ENCODE results near the gene RBM38.

Gene RBM38

GRCh38 chr20:57397693-57398108 lies 6.5 kb downstream of the RBM38 start:
- WGBS: 95% methylated on average over 12 of the region's 13 CpGs
- Histone ChIP-seq H3K9me3 (ENCODE audit: control insufficient read depth, low read length) (no peaks in the 10 kb centered on the region), H2BK12ac (ENCODE audit: low read length in 2 of 2) (no peak overlapping the region), H2BK120ac (ENCODE audit: low read depth, low read length) (no peak overlapping the region), H3K27me3 (ENCODE audit: control insufficient read depth in 1 of 2, insufficient read depth in 1 of 2, low read length in 2 of 2) (no peaks in the 10 kb centered on the region), H2AK5ac (ENCODE audit: low read length, severe bottlenecking) (peak overlapping the region; percentile 36), H3K4me3 (ENCODE audit: insufficient read depth in 1 of 2, low read depth in 1 of 2, low read length in 2 of 2) (no peak overlapping the region), H3K27ac (ENCODE audit: low read length, poor library complexity, severe bottlenecking) (no peak overlapping the region), H3K4me2 (ENCODE audit: low read length, poor library complexity, severe bottlenecking) (no peak overlapping the region), H3K14ac (ENCODE audit: low read length in 2 of 2) (peak overlapping the region in 1 of 2 experiments; percentile 60), H2AFZ (ENCODE audit: low read depth, low read length) (no peak overlapping the region), H3K4ac (ENCODE audit: low read depth in 1 of 2, low read length in 2 of 2) (no peak overlapping the region), H3K9ac (ENCODE audit: low read length) (no peak overlapping the region), H3K23ac (ENCODE audit: low read length in 2 of 2) (no peak overlapping the region), H3K18ac (ENCODE audit: low read depth in 1 of 2, low read length in 2 of 2) (no peak overlapping the region), H2BK15ac (ENCODE audit: low read depth, poor library complexity, severe bottlenecking) (no peak overlapping the region), H3K79me1 (replicated peaks; ENCODE audit: low read length, poor library complexity, severe bottlenecking) (peaks cover 47% of the 10 kb centered on the region), H3K36me3 (ENCODE audit: control insufficient read depth in 1 of 2, insufficient read depth in 2 of 2, low read depth in 1 of 2, low read length in 2 of 2) (peaks cover 35 to 96% of the 10 kb centered on the region in 2 experiments), H2BK5ac (ENCODE audit: low read depth, low read length, poor library complexity, severe bottlenecking) (no peak overlapping the region), H4K91ac (ENCODE audit: low read length) (peak overlapping the region; percentile 58), H4K8ac (ENCODE audit: low read length) (no peak overlapping the region), H3K4me1 (ENCODE audit: control insufficient read depth, insufficient read depth, low read depth, low read length) (peaks cover 80% of the 10 kb centered on the region)
- no peak for DNase-seq

DNA sequence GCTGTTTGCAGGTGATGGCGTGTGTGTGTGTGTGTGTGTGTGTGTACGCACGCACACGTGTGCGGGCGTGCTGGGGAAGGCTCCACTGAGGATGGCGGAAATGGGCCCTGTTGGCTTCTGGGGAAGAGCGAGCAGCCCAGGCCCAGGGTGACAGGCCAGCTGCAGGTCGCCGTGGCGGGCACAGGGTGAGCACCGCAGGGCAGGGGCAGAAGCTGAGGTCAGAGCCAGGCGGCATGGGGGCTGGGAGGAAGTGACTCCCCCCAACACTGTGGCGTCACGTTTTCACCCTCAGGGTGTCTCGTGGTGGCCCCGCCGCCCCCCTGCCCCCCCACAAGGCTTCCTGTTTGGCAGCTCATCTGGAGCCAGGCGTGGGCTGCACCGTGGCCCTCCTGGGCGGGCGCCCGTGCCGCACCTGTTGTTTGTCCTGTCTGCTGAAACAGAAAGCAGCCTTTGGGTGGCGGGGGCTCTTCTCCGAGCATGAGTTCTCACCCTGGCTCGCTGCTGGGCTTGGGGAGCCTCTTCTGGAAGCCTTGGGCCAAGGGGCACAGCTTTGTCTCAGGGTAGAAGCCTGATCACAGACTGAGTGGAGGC lies 7.1 kb downstream of the RBM38 start:
- H3K14ac ChIP-seq (ENCODE audit: low read length in 2 of 2): no peak overlapping the region
- peak overlapping the region; percentile 43 for H2AK5ac ChIP-seq (ENCODE audit: low read length, severe bottlenecking)
- H3K4me1 ChIP-seq (ENCODE audit: control insufficient read depth, insufficient read depth, low read depth, low read length): peaks cover 74% of the 10 kb centered on the region
- H3K79me1 ChIP-seq (replicated peaks; ENCODE audit: low read length, poor library complexity, severe bottlenecking): peaks cover 52% of the 10 kb centered on the region
- H2BK120ac ChIP-seq (ENCODE audit: low read depth, low read length): no peak overlapping the region
- H2BK12ac ChIP-seq (ENCODE audit: low read length in 2 of 2): no peak overlapping the region
- no peak overlapping the region for H2BK15ac ChIP-seq (ENCODE audit: low read depth, poor library complexity, severe bottlenecking)
- H4K91ac ChIP-seq (ENCODE audit: low read length): no peak overlapping the region
- H3K4me2 ChIP-seq (ENCODE audit: low read length, poor library complexity, severe bottlenecking): no peak overlapping the region
- no peak overlapping the region for H3K4ac ChIP-seq (ENCODE audit: low read depth in 1 of 2, low read length in 2 of 2)
- H3K36me3 ChIP-seq (ENCODE audit: control insufficient read depth in 1 of 2, insufficient read depth in 2 of 2, low read depth in 1 of 2, low read length in 2 of 2): peaks cover 39 to 96% of the 10 kb centered on the region in 2 experiments
- H3K27ac ChIP-seq (ENCODE audit: low read length, poor library complexity, severe bottlenecking): no peak overlapping the region
- WGBS: 89% methylated on average over 27 of the region's 27 CpGs
- no peak overlapping the region for H2AFZ ChIP-seq (ENCODE audit: low read depth, low read length)
- no peak overlapping the region for H2BK5ac ChIP-seq (ENCODE audit: low read depth, low read length, poor library complexity, severe bottlenecking)
- no peak for DNase-seq
- H3K23ac ChIP-seq (ENCODE audit: low read length in 2 of 2): no peak overlapping the region
- H3K4me3 ChIP-seq (ENCODE audit: insufficient read depth in 1 of 2, low read depth in 1 of 2, low read length in 2 of 2): no peak overlapping the region
- H3K27me3 ChIP-seq (ENCODE audit: control insufficient read depth in 1 of 2, insufficient read depth in 1 of 2, low read length in 2 of 2): no peaks in the 10 kb centered on the region
- no peak overlapping the region for H3K18ac ChIP-seq (ENCODE audit: low read depth in 1 of 2, low read length in 2 of 2)
- H3K9ac ChIP-seq (ENCODE audit: low read length): no peak overlapping the region
- no peak overlapping the region for H4K8ac ChIP-seq (ENCODE audit: low read length)
- no peaks in the 10 kb centered on the region for H3K9me3 ChIP-seq (ENCODE audit: control insufficient read depth, low read length)

- Histone ChIP-seq H3K14ac (ENCODE audit: low read length in 2 of 2) (no peak overlapping the region), H2BK5ac (ENCODE audit: low read depth, low read length, poor library complexity, severe bottlenecking) (no peak overlapping the region), H3K4me1 (ENCODE audit: control insufficient read depth, insufficient read depth, low read depth, low read length) (peaks cover 68% of the 10 kb centered on the region), H3K9ac (ENCODE audit: low read length) (peak overlapping the region; percentile 14), H3K27me3 (ENCODE audit: control insufficient read depth in 1 of 2, insufficient read depth in 1 of 2, low read length in 2 of 2) (no peaks in the 10 kb centered on the region), H3K23ac (ENCODE audit: low read length in 2 of 2) (no peak overlapping the region), H3K4ac (ENCODE audit: low read depth in 1 of 2, low read length in 2 of 2) (no peak overlapping the region), H2BK15ac (ENCODE audit: low read depth, poor library complexity, severe bottlenecking) (no peak overlapping the region), H3K18ac (ENCODE audit: low read depth in 1 of 2, low read length in 2 of 2) (no peak overlapping the region), H2AK5ac (ENCODE audit: low read length, severe bottlenecking) (no peak overlapping the region), H4K91ac (ENCODE audit: low read length) (no peak overlapping the region), H4K8ac (ENCODE audit: low read length) (no peak overlapping the region), H2BK12ac (ENCODE audit: low read length in 2 of 2) (no peak overlapping the region), H2BK120ac (ENCODE audit: low read depth, low read length) (no peak overlapping the region), H3K79me1 (replicated peaks; ENCODE audit: low read length, poor library complexity, severe bottlenecking) (peaks cover 52% of the 10 kb centered on the region), H3K9me3 (ENCODE audit: control insufficient read depth, low read length) (no peaks in the 10 kb centered on the region), H2AFZ (ENCODE audit: low read depth, low read length) (no peak overlapping the region), H3K36me3 (ENCODE audit: control insufficient read depth in 1 of 2, insufficient read depth in 2 of 2, low read depth in 1 of 2, low read length in 2 of 2) (peaks cover 34 to 95% of the 10 kb centered on the region in 2 experiments), H3K4me3 (ENCODE audit: insufficient read depth in 1 of 2, low read depth in 1 of 2, low read length in 2 of 2) (no peak overlapping the region), H3K27ac (ENCODE audit: low read length, poor library complexity, severe bottlenecking) (no peak overlapping the region), H3K4me2 (ENCODE audit: low read length, poor library complexity, severe bottlenecking) (no peak overlapping the region)
- 90% methylated on average over 13 of the region's 13 CpGs for WGBS
- DNase-seq: no peak
These were observed 7.8 kb downstream of the RBM38 start for GRCh38 chr20:57398901-57399535.

DNA sequence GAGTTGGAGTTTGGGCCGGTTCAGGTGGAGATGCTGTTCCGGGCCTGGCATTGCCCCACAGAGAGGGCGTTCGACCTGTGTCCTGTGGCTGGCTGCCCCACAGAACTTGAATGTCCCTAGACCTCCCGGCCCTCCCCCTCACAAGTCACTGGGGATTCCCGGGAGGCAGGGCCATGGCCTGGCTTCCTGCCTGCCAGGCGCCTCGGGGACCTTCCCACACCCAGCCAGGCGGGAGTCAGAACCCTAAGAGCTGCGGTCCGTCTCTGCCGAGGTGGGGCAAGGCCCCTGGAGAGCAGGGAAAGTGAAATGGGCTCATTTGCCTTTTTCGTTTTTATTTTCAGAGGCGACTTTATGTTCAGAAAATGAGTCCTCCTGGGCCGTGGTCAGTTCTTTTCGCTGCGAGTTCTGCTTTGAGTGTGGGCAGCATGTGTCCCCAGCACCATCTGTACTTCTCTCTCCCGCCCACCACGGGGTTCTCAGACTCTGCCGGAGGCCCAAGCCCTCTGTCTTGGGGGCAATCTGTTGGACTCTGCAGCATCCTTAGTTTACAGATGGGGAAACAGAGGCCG lies 8.5 kb downstream of the RBM38 start:
- Histone ChIP-seq H3K4me3 (ENCODE audit: insufficient read depth in 1 of 2, low read depth in 1 of 2, low read length in 2 of 2) (no peak overlapping the region), H2AFZ (ENCODE audit: low read depth, low read length) (no peak overlapping the region), H2BK12ac (ENCODE audit: low read length in 2 of 2) (no peak overlapping the region), H3K36me3 (ENCODE audit: control insufficient read depth in 1 of 2, insufficient read depth in 2 of 2, low read depth in 1 of 2, low read length in 2 of 2) (peaks cover 31 to 95% of the 10 kb centered on the region in 2 experiments), H3K18ac (ENCODE audit: low read depth in 1 of 2, low read length in 2 of 2) (no peak overlapping the region), H2BK15ac (ENCODE audit: low read depth, poor library complexity, severe bottlenecking) (no peak overlapping the region), H3K4ac (ENCODE audit: low read depth in 1 of 2, low read length in 2 of 2) (no peak overlapping the region), H3K9ac (ENCODE audit: low read length) (peak overlapping the region; percentile 14), H2AK5ac (ENCODE audit: low read length, severe bottlenecking) (no peak overlapping the region), H3K79me1 (replicated peaks; ENCODE audit: low read length, poor library complexity, severe bottlenecking) (peaks cover 58% of the 10 kb centered on the region), H3K4me2 (ENCODE audit: low read length, poor library complexity, severe bottlenecking) (no peak overlapping the region), H4K8ac (ENCODE audit: low read length) (no peak overlapping the region), H3K27me3 (ENCODE audit: control insufficient read depth in 1 of 2, insufficient read depth in 1 of 2, low read length in 2 of 2) (no peaks in the 10 kb centered on the region), H3K14ac (ENCODE audit: low read length in 2 of 2) (no peak overlapping the region), H3K27ac (ENCODE audit: low read length, poor library complexity, severe bottlenecking) (no peak overlapping the region), H2BK120ac (ENCODE audit: low read depth, low read length) (no peak overlapping the region), H2BK5ac (ENCODE audit: low read depth, low read length, poor library complexity, severe bottlenecking) (no peak overlapping the region), H3K9me3 (ENCODE audit: control insufficient read depth, low read length) (no peaks in the 10 kb centered on the region), H3K23ac (ENCODE audit: low read length in 2 of 2) (no peak overlapping the region), H4K91ac (ENCODE audit: low read length) (no peak overlapping the region), H3K4me1 (ENCODE audit: control insufficient read depth, insufficient read depth, low read depth, low read length) (peaks cover 61% of the 10 kb centered on the region)
- no peak for DNase-seq
- 90% methylated on average over 21 of the region's 21 CpGs for WGBS

Measured in mesenchymal stem cell (in vitro differentiated cells and primary cell).